ENCODE data around the gene GALNT2. TPM values are rescaled to one million over a fixed set of nuclear protein-coding genes. Genes with fewer than 3 reads are reported as not detected.

The GALNT2 gene
- total and polyA plus RNA-seq, 5 donors, result 27.4 to 45.5 (median 38.8) TPM

- ATAC-seq (no peak), DNase-seq (no peak)
- intact Hi-C loops (cut with DNase I), result no loop called here
- no peak overlapping the region for H3K27ac ChIP-seq (ENCODE audit: low read length)
- 85% methylated on average over 3 of the region's 3 CpGs for WGBS
- no peak overlapping the region for H3K4me3 ChIP-seq (ENCODE audit: low read length)
- no peaks in the 10 kb centered on the region for H3K27me3 ChIP-seq (ENCODE audit: control insufficient read depth, insufficient read depth)
- no peaks in the 10 kb centered on the region for H3K9me3 ChIP-seq (ENCODE audit: control insufficient read depth, low read length)
- no peaks in the 10 kb centered on the region for H3K4me1 ChIP-seq (ENCODE audit: control insufficient read depth, insufficient read depth, low read length)
Observed at GRCh38 chr1:230031131-230031530, 35.9 kb upstream of the GALNT2 start.

GRCh38 chr1:230032516-230033281 is 34.3 kb upstream of the GALNT2 start:
- no peak for ATAC-seq
- intact Hi-C loops (cut with DNase I), result no loop called here
- 88% methylated on average over 6 of the region's 6 CpGs for WGBS

GRCh38 chr1:230037261-230037660 is 29.8 kb upstream of the GALNT2 start:
- Histone ChIP-seq H3K27ac (ENCODE audit: low read length) (no peak overlapping the region), H3K9me3 (ENCODE audit: control insufficient read depth, low read length) (no peaks in the 10 kb centered on the region), H3K4me1 (ENCODE audit: control insufficient read depth, insufficient read depth, low read length) (no peaks in the 10 kb centered on the region), H3K27me3 (ENCODE audit: control insufficient read depth, insufficient read depth) (no peaks in the 10 kb centered on the region), H3K4me3 (ENCODE audit: low read length) (no peak overlapping the region)
- DNase-seq (no peak), ATAC-seq (no peak)
- 73% methylated on average over 3 of the region's 3 CpGs for WGBS
- intact Hi-C loops (cut with DNase I), result no loop called here

More at GRCh38 chr1:230032516-230033281, 34.3 kb upstream of the GALNT2 start:
- H3K4me3 ChIP-seq (ENCODE audit: low read length), result no peak overlapping the region
- H3K27ac ChIP-seq (ENCODE audit: low read length), result no peak overlapping the region
- H3K4me1 ChIP-seq (ENCODE audit: control insufficient read depth, insufficient read depth, low read length), result no peaks in the 10 kb centered on the region
- no peak for DNase-seq
- no peaks in the 10 kb centered on the region for H3K9me3 ChIP-seq (ENCODE audit: control insufficient read depth, low read length)
- no peaks in the 10 kb centered on the region for H3K27me3 ChIP-seq (ENCODE audit: control insufficient read depth, insufficient read depth)

GRCh38 chr1:230040440-230040839 is 26.6 kb upstream of the GALNT2 start:
- no peak for DNase-seq
- Histone ChIP-seq H3K4me1 (ENCODE audit: control insufficient read depth, insufficient read depth, low read length) (no peaks in the 10 kb centered on the region), H3K9me3 (ENCODE audit: control insufficient read depth, low read length) (no peaks in the 10 kb centered on the region), H3K27ac (ENCODE audit: low read length) (no peak overlapping the region), H3K4me3 (ENCODE audit: low read length) (no peak overlapping the region), H3K27me3 (ENCODE audit: control insufficient read depth, insufficient read depth) (no peaks in the 10 kb centered on the region)
- ATAC-seq, result no peak
- intact Hi-C loops (cut with DNase I), result no loop called here
- WGBS, result 91% methylated on average over 10 of the region's 10 CpGs

- no peak for ATAC-seq
- 57% methylated on average over 3 of the region's 3 CpGs for WGBS
Observed at GRCh38 chr1:230043081-230043480, 24.0 kb upstream of the GALNT2 start.

GRCh38 chr1:230044729-230045128 is 22.3 kb upstream of the GALNT2 start:
- H3K27ac ChIP-seq (ENCODE audit: low read length), result no peak overlapping the region
- no peaks in the 10 kb centered on the region for H3K27me3 ChIP-seq (ENCODE audit: control insufficient read depth, insufficient read depth)
- H3K4me1 ChIP-seq (ENCODE audit: control insufficient read depth, insufficient read depth, low read length), result no peaks in the 10 kb centered on the region
- intact Hi-C loops (cut with DNase I), result no loop called here
- H3K4me3 ChIP-seq (ENCODE audit: low read length), result no peak overlapping the region
- H3K9me3 ChIP-seq (ENCODE audit: control insufficient read depth, low read length), result no peaks in the 10 kb centered on the region
- DNase-seq (no peak), ATAC-seq (no peak)
- WGBS, result 91% methylated on average over 7 of the region's 7 CpGs

More at GRCh38 chr1:230043081-230043480, 24.0 kb upstream of the GALNT2 start:
- Histone ChIP-seq H3K4me1 (ENCODE audit: control insufficient read depth, insufficient read depth, low read length) (no peaks in the 10 kb centered on the region), H3K4me3 (ENCODE audit: low read length) (no peak overlapping the region), H3K9me3 (ENCODE audit: control insufficient read depth, low read length) (no peaks in the 10 kb centered on the region), H3K27me3 (ENCODE audit: control insufficient read depth, insufficient read depth) (no peaks in the 10 kb centered on the region), H3K27ac (ENCODE audit: low read length) (no peak overlapping the region)
- intact Hi-C loops (cut with DNase I), result no loop called here
- no peak for DNase-seq

GRCh38 chr1:230047114-230047865 is 19.7 kb upstream of the GALNT2 start:
- H3K27ac ChIP-seq (ENCODE audit: low read length), result no peak overlapping the region
- H3K4me3 ChIP-seq (ENCODE audit: low read length), result no peak overlapping the region
- intact Hi-C loops (cut with DNase I), result no loop called here
- WGBS, result 66% methylated on average over 10 of the region's 10 CpGs
- no peaks in the 10 kb centered on the region for H3K4me1 ChIP-seq (ENCODE audit: control insufficient read depth, insufficient read depth, low read length)
- ATAC-seq, result no peak
- DNase-seq, result no peak
- no peaks in the 10 kb centered on the region for H3K9me3 ChIP-seq (ENCODE audit: control insufficient read depth, low read length)
- no peaks in the 10 kb centered on the region for H3K27me3 ChIP-seq (ENCODE audit: control insufficient read depth, insufficient read depth)

GRCh38 chr1:230048322-230048721 is 18.7 kb upstream of the GALNT2 start:
- no peak for ATAC-seq
- Histone ChIP-seq H3K4me3 (ENCODE audit: low read length) (no peak overlapping the region), H3K9me3 (ENCODE audit: control insufficient read depth, low read length) (no peaks in the 10 kb centered on the region), H3K4me1 (ENCODE audit: control insufficient read depth, insufficient read depth, low read length) (no peaks in the 10 kb centered on the region), H3K27me3 (ENCODE audit: control insufficient read depth, insufficient read depth) (no peaks in the 10 kb centered on the region), H3K27ac (ENCODE audit: low read length) (no peak overlapping the region)
- intact Hi-C loops (cut with DNase I), result no loop called here
- 88% methylated on average over 2 of the region's 2 CpGs for WGBS
- no peak for DNase-seq

- no peaks in the 10 kb centered on the region for H3K9me3 ChIP-seq (ENCODE audit: control insufficient read depth, low read length)
- no peaks in the 10 kb centered on the region for H3K27me3 ChIP-seq (ENCODE audit: control insufficient read depth, insufficient read depth)
- WGBS, result 87% methylated on average over 1 of the region's 1 CpG
- no peaks in the 10 kb centered on the region for H3K4me1 ChIP-seq (ENCODE audit: control insufficient read depth, insufficient read depth, low read length)
- no peak overlapping the region for H3K27ac ChIP-seq (ENCODE audit: low read length)
- no peak for DNase-seq
- intact Hi-C loops (cut with DNase I), result no loop called here
- ATAC-seq, result no peak
- no peak overlapping the region for H3K4me3 ChIP-seq (ENCODE audit: low read length)
Observed at GRCh38 chr1:230048922-230049321, 18.1 kb upstream of the GALNT2 start.

GRCh38 chr1:230049731-230050130 is 17.3 kb upstream of the GALNT2 start:
- no peak for DNase-seq
- no peak for ATAC-seq
- Histone ChIP-seq H3K27ac (ENCODE audit: low read length) (no peak overlapping the region), H3K9me3 (ENCODE audit: control insufficient read depth, low read length) (no peaks in the 10 kb centered on the region), H3K4me1 (ENCODE audit: control insufficient read depth, insufficient read depth, low read length) (no peaks in the 10 kb centered on the region), H3K4me3 (ENCODE audit: low read length) (no peak overlapping the region), H3K27me3 (ENCODE audit: control insufficient read depth, insufficient read depth) (no peaks in the 10 kb centered on the region)
- intact Hi-C loops (cut with DNase I), result no loop called here
- 23% methylated on average over 2 of the region's 2 CpGs for WGBS

- intact Hi-C loops (cut with DNase I), result no loop called here
- WGBS, result 77% methylated on average over 7 of the region's 7 CpGs
- DNase-seq, result no peak
Observed at GRCh38 chr1:230050973-230051735, 15.9 kb upstream of the GALNT2 start.

More at GRCh38 chr1:230050973-230051735, 15.9 kb upstream of the GALNT2 start:
- Histone ChIP-seq H3K9me3 (ENCODE audit: control insufficient read depth, low read length) (no peaks in the 10 kb centered on the region), H3K4me1 (ENCODE audit: control insufficient read depth, insufficient read depth, low read length) (no peaks in the 10 kb centered on the region), H3K27ac (ENCODE audit: low read length) (no peak overlapping the region), H3K4me3 (ENCODE audit: low read length) (no peak overlapping the region), H3K27me3 (ENCODE audit: control insufficient read depth, insufficient read depth) (no peaks in the 10 kb centered on the region)
- ATAC-seq, result no peak

Measured in right cardiac atrium (tissue), 5 donors.